T47D (cell line): ENCODE results near the gene SLC35G2.

Experiments
- DNase-seq, 2 experiments: peaks; one replicate each; pipeline versions ENCODE4 v3.0.0 to v3.0.0-alpha.2; 2011 to 2012; ENCODE audit warnings: low read depth in 1 of 2, low spot score in 1 of 2
- JUND ChIP-seq: IDR thresholded peaks from 2 replicates; pipeline ENCODE4 v1.6.1; 2012; ENCODE audit warnings: low read depth
- in situ Hi-C: cut with HindIII; loops from 2 replicates; pipeline ENCODE4 v1.10.0; 2016; ENCODE audit warnings: low sequenced_read_pairs, low pct_unique_long_range_greater_than_20kb

The SLC35G2 gene

DNA sequence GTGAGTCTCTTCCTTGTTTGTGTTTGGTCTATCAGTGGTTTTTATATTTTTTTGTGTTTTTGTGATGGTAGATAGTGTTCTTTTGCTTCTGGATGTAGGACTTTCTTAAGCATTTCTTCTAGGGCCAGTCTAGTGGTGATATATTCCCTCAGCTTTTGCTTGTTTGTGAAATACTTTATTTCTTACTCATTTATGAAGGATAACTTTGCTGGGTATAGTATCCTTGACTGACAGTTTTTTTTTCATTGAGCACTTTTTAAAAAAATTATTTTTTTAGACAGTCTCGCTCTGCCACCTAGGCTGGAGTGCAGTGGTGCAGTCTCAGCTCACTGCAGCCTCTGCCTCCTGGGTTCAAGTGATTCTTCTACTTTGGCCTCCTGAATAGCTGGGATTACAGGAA is 85.0 kb downstream of the SLC35G2 start:
- in situ Hi-C loops = no loop called here
- no peak for TF ChIP-seq JUND
- no peak for DNase-seq

- TF ChIP-seq JUND = no peak
- in situ Hi-C loops = no loop called here
- no peak for DNase-seq
Observed at GRCh38 chr3:136904746-136905145, 85.8 kb downstream of the SLC35G2 start.
